Measurements from ENCODE around the gene MYO15A. TPM values are rescaled to one million over a fixed set of nuclear protein-coding genes. Genes with fewer than 3 reads are reported as not detected.
A peak's percentile ranks its signal among the peaks of the same experiment; 100 is the strongest.

The MYO15A gene
- total RNA-seq, 1 donor from 2014 or later: 6.1 TPM

- no peak for DNase-seq (ENCODE audit: extremely low spot score in 2 of 2)
- peak overlapping the region; percentile 92 to 98 for H3K4me3 ChIP-seq
- H3K27ac ChIP-seq: peak overlapping the region; percentile 99
- peaks cover 0 to 6% of the 10 kb centered on the region in 2 donors for H3K36me3 ChIP-seq
- peaks cover 86% of the 10 kb centered on the region for H3K4me1 ChIP-seq
- TF ChIP-seq, protein P1, sequence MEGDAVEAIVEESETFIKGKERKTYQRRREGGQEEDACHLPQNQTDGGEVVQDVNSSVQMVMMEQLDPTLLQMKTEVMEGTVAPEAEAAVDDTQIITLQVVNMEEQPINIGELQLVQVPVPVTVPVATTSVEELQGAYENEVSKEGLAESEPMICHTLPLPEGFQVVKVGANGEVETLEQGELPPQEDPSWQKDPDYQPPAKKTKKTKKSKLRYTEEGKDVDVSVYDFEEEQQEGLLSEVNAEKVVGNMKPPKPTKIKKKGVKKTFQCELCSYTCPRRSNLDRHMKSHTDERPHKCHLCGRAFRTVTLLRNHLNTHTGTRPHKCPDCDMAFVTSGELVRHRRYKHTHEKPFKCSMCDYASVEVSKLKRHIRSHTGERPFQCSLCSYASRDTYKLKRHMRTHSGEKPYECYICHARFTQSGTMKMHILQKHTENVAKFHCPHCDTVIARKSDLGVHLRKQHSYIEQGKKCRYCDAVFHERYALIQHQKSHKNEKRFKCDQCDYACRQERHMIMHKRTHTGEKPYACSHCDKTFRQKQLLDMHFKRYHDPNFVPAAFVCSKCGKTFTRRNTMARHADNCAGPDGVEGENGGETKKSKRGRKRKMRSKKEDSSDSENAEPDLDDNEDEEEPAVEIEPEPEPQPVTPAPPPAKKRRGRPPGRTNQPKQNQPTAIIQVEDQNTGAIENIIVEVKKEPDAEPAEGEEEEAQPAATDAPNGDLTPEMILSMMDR (IDR thresholded peaks at IDR 0.05): no peak
- TF ChIP-seq POLR2AphosphoS5 (IDR thresholded peaks at IDR 0.05; ENCODE audit: insufficient read depth in 1 of 2, low read depth in 1 of 2): no peak
- no peak for TF ChIP-seq POLR2A (IDR thresholded peaks at IDR 0.05)
- intact Hi-C loops (cut with DNase I): loop anchor here (5.0 kb wide), 1 partner anchor 34 kb away; no protein-coding TSS in a partner anchor
- H3K9me3 ChIP-seq: no peaks in the 10 kb centered on the region
- H3K27me3 ChIP-seq: no peaks in the 10 kb centered on the region
Observed at GRCh38 chr17:18187821-18188761, 79.5 kb downstream of the MYO15A start.

DNA sequence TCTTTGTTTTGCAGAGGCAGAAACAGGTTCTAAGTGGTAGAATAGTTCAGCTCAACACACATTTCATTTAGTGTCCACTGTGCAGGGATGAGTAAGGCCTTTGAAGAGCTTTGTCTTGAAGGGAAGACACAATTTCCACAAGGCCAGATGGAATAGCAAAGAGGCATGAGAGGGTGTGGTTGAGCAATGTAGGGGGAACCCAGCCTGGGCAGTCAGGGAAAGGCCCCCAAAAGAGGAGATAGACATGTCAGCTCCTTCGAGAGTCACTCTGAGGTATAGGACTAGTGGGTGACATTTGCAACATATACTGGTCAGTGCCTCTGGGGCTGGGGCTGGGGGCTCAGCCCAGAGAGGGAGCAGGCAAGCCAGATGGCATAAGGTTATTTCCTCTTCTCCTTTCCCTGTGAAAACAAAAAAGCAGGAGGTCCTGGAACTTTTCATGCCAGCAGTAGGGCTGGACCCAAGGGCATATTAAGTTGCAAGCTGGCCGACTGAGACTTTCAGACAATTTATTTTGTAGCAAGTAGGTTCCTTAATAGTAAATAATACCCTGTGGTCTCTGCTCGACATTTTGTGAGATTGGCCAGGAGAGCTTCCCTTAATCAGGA, 82.2 kb downstream of the MYO15A start:
- peaks cover 98% of the 10 kb centered on the region for H3K4me1 ChIP-seq
- H3K9me3 ChIP-seq: no peaks in the 10 kb centered on the region
- intact Hi-C loops (cut with DNase I): no loop called here
- TF ChIP-seq POLR2AphosphoS5 (IDR thresholded peaks at IDR 0.05; ENCODE audit: insufficient read depth in 1 of 2, low read depth in 1 of 2) (no peak), POLR2A (IDR thresholded peaks at IDR 0.05) (no peak)
- TF ChIP-seq, protein P1 (IDR thresholded peaks at IDR 0.05): no peak
- no peaks in the 10 kb centered on the region for H3K27me3 ChIP-seq
- peak overlapping the region; percentile 52 for H3K27ac ChIP-seq
- peak overlapping the region in 1 of 2 donors; percentile 26 for H3K4me3 ChIP-seq
- DNase-seq (ENCODE audit: extremely low spot score in 2 of 2): no peak
- H3K36me3 ChIP-seq: peaks cover 0 to 23% of the 10 kb centered on the region in 2 donors

- no peaks in the 10 kb centered on the region for H3K9me3 ChIP-seq
- TF ChIP-seq POLR2AphosphoS5 (IDR thresholded peaks at IDR 0.05; ENCODE audit: insufficient read depth in 1 of 2, low read depth in 1 of 2) (no peak), POLR2A (IDR thresholded peaks at IDR 0.05) (no peak)
- TF ChIP-seq, protein P1 (IDR thresholded peaks at IDR 0.05): no peak
- peaks cover 0 to 28% of the 10 kb centered on the region in 2 donors for H3K36me3 ChIP-seq
- H3K27ac ChIP-seq: peak overlapping the region; percentile 10
- intact Hi-C loops (cut with DNase I): no loop called here
- peaks cover 92% of the 10 kb centered on the region for H3K4me1 ChIP-seq
- H3K27me3 ChIP-seq: no peaks in the 10 kb centered on the region
- peak overlapping the region in 1 of 2 donors; percentile 26 for H3K4me3 ChIP-seq
- no peak for DNase-seq (ENCODE audit: extremely low spot score in 2 of 2)
Observed at GRCh38 chr17:18191236-18191667, 82.7 kb downstream of the MYO15A start.

- H3K9me3 ChIP-seq: no peaks in the 10 kb centered on the region
- peaks cover 0 to 36% of the 10 kb centered on the region in 2 donors for H3K36me3 ChIP-seq
- no peak for DNase-seq (ENCODE audit: extremely low spot score in 2 of 2)
- intact Hi-C loops (cut with DNase I): no loop called here
- no peaks in the 10 kb centered on the region for H3K27me3 ChIP-seq
- peak overlapping the region; percentile 10 for H3K27ac ChIP-seq
- TF ChIP-seq, protein P1 (IDR thresholded peaks at IDR 0.05): no peak
- TF ChIP-seq POLR2A (IDR thresholded peaks at IDR 0.05): no peak
- TF ChIP-seq POLR2AphosphoS5 (IDR thresholded peaks at IDR 0.05; ENCODE audit: insufficient read depth in 1 of 2, low read depth in 1 of 2): no peak
- H3K4me1 ChIP-seq: peaks cover 88% of the 10 kb centered on the region
- H3K4me3 ChIP-seq: no peak overlapping the region
Observed at GRCh38 chr17:18191967-18192366, 83.4 kb downstream of the MYO15A start.
